Aortic smooth muscle cell (primary cell): ENCODE results near the gene KRTAP13-2. TPM values are rescaled to one million over a fixed set of nuclear protein-coding genes. Genes with fewer than 3 reads are reported as not detected.

Experiments
- total RNA-seq: library from RNA; depleted of rRNA; stranded (reverse); fragments of >200 nt; gene quantifications from 2 replicates; pipeline ENCODE4 v1.2.3, GENCODE V29; 2014

The KRTAP13-2 gene
- not detected in 2 replicates for total RNA-seq

GRCh38 chr21:30372139-30372770 is at the start of gene KRTAP13-2:
Gene KRTAP13-2, minus strand, starts transcription at chr21:30372271. Its CDS starts 58 bp downstream, at chr21:30372213.

GRCh38 chr21:30395731-30396130 is 23.7 kb upstream of the KRTAP13-2 start, which contains the start of gene KRTAP13-1:
Gene KRTAP13-1, plus strand, starts transcription at chr21:30396031. Its CDS starts 56 bp downstream, at chr21:30396087.

GRCh38 chr21:30348506-30348905 is 23.6 kb downstream of the KRTAP13-2 start, which contains the start of gene KRTAP23-1:
Gene KRTAP23-1, minus strand, starts transcription at chr21:30348606. Its CDS starts 0 bp downstream, at chr21:30348606.

GRCh38 chr21:30337276-30337744 is 34.8 kb downstream of the KRTAP13-2 start, which contains the start of gene KRTAP27-1:
Gene KRTAP27-1, minus strand, starts transcription at chr21:30337694. Its CDS starts 26 bp downstream, at chr21:30337668.

Other genes with a start within 250 kb of the KRTAP13-2 start
- gene CLDN17, start 205.5 kb downstream of the KRTAP13-2 start, total RNA-seq = not detected in 2 replicates
- gene CLDN8, start 156.2 kb downstream of the KRTAP13-2 start, total RNA-seq = not detected in 2 replicates
- not detected in 2 replicates for gene KRTAP24-1, start 89.3 kb downstream of the KRTAP13-2 start, total RNA-seq
- not detected in 2 replicates for gene KRTAP25-1, start 82.8 kb downstream of the KRTAP13-2 start, total RNA-seq
- gene KRTAP26-1, start 52.0 kb downstream of the KRTAP13-2 start, total RNA-seq = not detected in 2 replicates
- not detected in 2 replicates for gene KRTAP27-1, start 34.6 kb downstream of the KRTAP13-2 start, total RNA-seq
- gene KRTAP23-1, start 23.7 kb downstream of the KRTAP13-2 start, total RNA-seq = not detected in 2 replicates
- gene KRTAP13-1, start 23.8 kb upstream of the KRTAP13-2 start, total RNA-seq = not detected in 2 replicates
- gene KRTAP13-3, start 53.7 kb upstream of the KRTAP13-2 start, total RNA-seq = not detected in 2 replicates
- gene KRTAP13-4, start 57.9 kb upstream of the KRTAP13-2 start, total RNA-seq = not detected in 2 replicates
- gene KRTAP15-1, start 68.0 kb upstream of the KRTAP13-2 start, total RNA-seq = not detected in 2 replicates
- not detected in 2 replicates for gene KRTAP19-1, start 108.1 kb upstream of the KRTAP13-2 start, total RNA-seq
- not detected in 2 replicates for gene KRTAP19-2, start 115.2 kb upstream of the KRTAP13-2 start, total RNA-seq
- not detected in 2 replicates for gene KRTAP19-3, start 119.7 kb upstream of the KRTAP13-2 start, total RNA-seq
- not detected in 2 replicates for gene KRTAP19-4, start 124.9 kb upstream of the KRTAP13-2 start, total RNA-seq
- not detected in 2 replicates for gene KRTAP19-5, start 129.9 kb upstream of the KRTAP13-2 start, total RNA-seq
- gene KRTAP19-6, start 169.6 kb upstream of the KRTAP13-2 start, total RNA-seq = not detected in 2 replicates
- gene KRTAP19-7, start 189.0 kb upstream of the KRTAP13-2 start, total RNA-seq = not detected in 2 replicates
- gene KRTAP22-2, start 218.1 kb upstream of the KRTAP13-2 start, total RNA-seq = not detected in 2 replicates
- not detected in 2 replicates for gene KRTAP6-3, start 220.2 kb upstream of the KRTAP13-2 start, total RNA-seq
- not detected in 2 replicates for gene KRTAP6-2, start 226.6 kb upstream of the KRTAP13-2 start, total RNA-seq
- not detected in 2 replicates for gene KRTAP22-1, start 228.8 kb upstream of the KRTAP13-2 start, total RNA-seq
- not detected in 2 replicates for gene KRTAP6-1, start 241.7 kb upstream of the KRTAP13-2 start, total RNA-seq
- gene KRTAP20-1, start 244.2 kb upstream of the KRTAP13-2 start, total RNA-seq = not detected in 2 replicates
- gene KRTAP20-4, start 248.4 kb upstream of the KRTAP13-2 start, total RNA-seq = not detected in 2 replicates